Mucosa of rectum (tissue), 2 donors: Measurements from ENCODE around the gene MZB1.

Experiments used
- H3K27ac ChIP-seq, 2 donors: one replicate each; pipeline ENCODE4 v1.7.0; 2013; ENCODE audit warnings: inconsistent platforms in 2 of 2, low read depth in 2 of 2, low read length in 2 of 2
- H3K27me3 ChIP-seq, 2 donors: one replicate each; pipeline ENCODE4 v1.7.0; 2013; ENCODE audit warnings: low read length in 2 of 2; ENCODE audit not compliant: control insufficient read depth in 2 of 2, insufficient read depth in 2 of 2
- H3K36me3 ChIP-seq, 2 donors: one replicate each; pipeline ENCODE4 v1.7.0; 2013; ENCODE audit warnings: low read length in 2 of 2; ENCODE audit not compliant: control insufficient read depth in 2 of 2, insufficient read depth in 2 of 2
- H3K4me1 ChIP-seq, 2 donors: one replicate each; pipeline ENCODE4 v1.7.0; 2013; ENCODE audit warnings: low read length in 2 of 2, mild to moderate bottlenecking in 1 of 2; ENCODE audit not compliant: control insufficient read depth in 2 of 2, insufficient read depth in 2 of 2
- H3K4me3 ChIP-seq, 2 donors: one replicate each; pipeline ENCODE4 v1.7.0; 2013; ENCODE audit warnings: low read length in 2 of 2
- H3K9ac ChIP-seq, 2 donors: one replicate each; pipeline ENCODE4 v1.7.0; 2013; ENCODE audit warnings: low read length in 2 of 2, low read depth in 1 of 2, mild to moderate bottlenecking in 1 of 2
- H3K9me3 ChIP-seq, 2 donors: one replicate each; pipeline ENCODE4 v1.7.0; 2013; ENCODE audit warnings: low read length in 2 of 2; ENCODE audit not compliant: control insufficient read depth in 2 of 2
- donor health status: healthy.
- donor health status: Normal muscosa, but diverticular disease.

MZB1 gene

DNA sequence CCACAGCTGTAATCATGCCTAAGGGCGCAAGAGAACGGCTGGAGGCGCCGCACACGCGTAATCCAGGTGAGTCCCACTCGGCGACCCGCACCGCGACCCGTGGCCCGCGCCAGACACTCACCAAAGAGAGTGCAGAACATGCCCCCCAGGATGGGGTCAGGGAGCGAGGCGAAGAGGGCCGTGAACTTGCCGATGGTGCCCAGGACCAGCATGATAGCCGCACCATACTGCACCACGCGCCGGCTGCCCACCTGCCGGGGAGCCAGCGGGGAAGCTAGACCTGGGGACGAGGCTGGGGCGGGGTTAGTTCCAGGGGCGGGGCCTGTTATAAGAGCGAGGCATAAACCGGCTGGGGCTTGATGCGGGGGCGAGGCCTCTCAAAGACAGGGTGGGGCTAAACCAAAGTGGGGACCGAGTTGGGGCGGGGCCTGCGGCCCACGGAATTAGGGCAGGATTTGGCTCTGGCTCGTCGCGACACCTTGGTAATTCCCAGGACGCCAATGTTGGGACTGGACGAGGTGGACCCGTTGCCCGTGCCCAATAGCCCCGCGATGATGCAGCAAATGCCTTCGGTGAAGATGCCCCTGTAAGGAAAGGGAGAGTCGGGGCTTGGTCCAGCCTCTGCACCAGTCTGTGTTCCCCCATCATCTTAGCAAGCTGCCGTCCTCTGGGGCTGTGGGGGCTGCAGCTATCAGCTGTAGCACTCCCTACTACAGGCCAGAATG lies 11.4 kb downstream of the MZB1 start:
- H3K4me1 ChIP-seq: peaks cover 21 to 22% of the 10 kb centered on the region in 2 donors
- peaks cover 2 to 3% of the 10 kb centered on the region in 2 donors for H3K36me3 ChIP-seq
- H3K27me3 ChIP-seq: no peaks in the 10 kb centered on the region
- H3K4me3 ChIP-seq: no peak overlapping the region
- no peak overlapping the region for H3K27ac ChIP-seq
- H3K9ac ChIP-seq: no peak overlapping the region
- no peaks in the 10 kb centered on the region for H3K9me3 ChIP-seq

DNA sequence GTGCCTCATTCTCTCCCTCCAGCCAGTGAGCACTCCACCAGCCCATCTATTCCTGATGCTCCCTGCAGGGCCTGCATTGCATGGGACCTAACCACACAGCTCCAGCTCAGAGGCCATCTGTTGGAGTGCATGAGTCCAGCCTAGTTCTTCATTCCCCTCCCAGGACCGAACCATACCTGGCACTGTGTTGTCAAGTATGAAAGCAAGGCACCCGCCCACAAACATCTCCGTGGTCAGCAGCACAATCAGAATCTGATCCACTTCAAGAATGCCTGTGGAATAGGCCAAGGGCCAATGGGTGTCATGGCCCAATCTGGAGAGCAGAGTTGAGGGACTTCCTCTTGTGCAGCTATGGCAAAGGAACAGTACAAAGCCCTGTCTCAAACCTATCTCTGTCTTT lies 12.5 kb downstream of the MZB1 start:
- Histone ChIP-seq H3K27me3 (no peaks in the 10 kb centered on the region), H3K4me3 (no peak overlapping the region), H3K9ac (no peak overlapping the region), H3K9me3 (no peaks in the 10 kb centered on the region), H3K4me1 (peaks cover 14 to 19% of the 10 kb centered on the region in 2 donors), H3K27ac (no peak overlapping the region), H3K36me3 (peaks cover 2 to 4% of the 10 kb centered on the region in 2 donors)

DNA sequence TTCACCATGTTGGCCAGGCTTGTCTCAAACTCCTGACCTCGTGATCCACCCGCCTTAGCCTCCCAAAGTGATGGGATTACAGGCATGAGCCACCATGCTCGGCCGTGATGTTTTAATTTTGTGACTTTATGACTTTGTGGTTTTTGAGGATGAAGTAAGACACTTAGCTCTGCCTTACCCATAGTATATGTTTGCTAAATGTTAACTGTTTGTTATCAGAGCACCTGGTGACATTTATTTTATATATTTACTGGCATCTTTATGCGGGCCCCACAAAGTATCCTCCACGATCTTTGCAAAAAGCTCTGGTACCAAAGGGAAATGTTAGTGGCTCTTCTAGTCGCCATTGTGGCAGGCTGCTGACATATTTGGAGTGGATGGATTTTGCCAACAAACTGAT lies 13.3 kb downstream of the MZB1 start:
- peaks cover 5 to 11% of the 10 kb centered on the region in 2 donors for H3K36me3 ChIP-seq
- no peak overlapping the region for H3K27ac ChIP-seq
- H3K4me3 ChIP-seq: no peak overlapping the region
- peaks cover 9 to 14% of the 10 kb centered on the region in 2 donors for H3K4me1 ChIP-seq
- H3K9ac ChIP-seq: no peak overlapping the region
- no peaks in the 10 kb centered on the region for H3K9me3 ChIP-seq
- no peaks in the 10 kb centered on the region for H3K27me3 ChIP-seq

DNA sequence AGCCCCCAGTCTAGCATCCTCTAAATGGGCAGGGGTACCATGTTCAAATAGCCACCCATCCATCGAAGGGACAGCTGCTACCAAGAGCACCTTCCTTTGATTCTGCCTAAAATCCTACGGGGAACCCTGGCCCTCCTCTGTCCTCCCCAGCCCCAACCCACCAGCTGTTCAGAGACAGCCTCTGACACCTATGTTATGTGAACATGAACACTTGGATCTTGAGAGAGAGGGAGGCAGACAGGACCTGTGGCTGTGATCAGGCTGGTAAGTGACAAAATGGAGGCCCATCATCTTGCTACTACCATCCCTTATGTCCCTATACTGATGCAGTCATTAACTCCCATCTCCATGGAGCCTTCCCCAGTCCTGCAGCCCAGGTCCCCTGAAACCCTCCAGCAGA lies 14.8 kb downstream of the MZB1 start:
- Histone ChIP-seq H3K27ac (peak overlapping the region; percentile 78 to 82), H3K36me3 (peaks cover 8 to 13% of the 10 kb centered on the region in 2 donors)

DNA sequence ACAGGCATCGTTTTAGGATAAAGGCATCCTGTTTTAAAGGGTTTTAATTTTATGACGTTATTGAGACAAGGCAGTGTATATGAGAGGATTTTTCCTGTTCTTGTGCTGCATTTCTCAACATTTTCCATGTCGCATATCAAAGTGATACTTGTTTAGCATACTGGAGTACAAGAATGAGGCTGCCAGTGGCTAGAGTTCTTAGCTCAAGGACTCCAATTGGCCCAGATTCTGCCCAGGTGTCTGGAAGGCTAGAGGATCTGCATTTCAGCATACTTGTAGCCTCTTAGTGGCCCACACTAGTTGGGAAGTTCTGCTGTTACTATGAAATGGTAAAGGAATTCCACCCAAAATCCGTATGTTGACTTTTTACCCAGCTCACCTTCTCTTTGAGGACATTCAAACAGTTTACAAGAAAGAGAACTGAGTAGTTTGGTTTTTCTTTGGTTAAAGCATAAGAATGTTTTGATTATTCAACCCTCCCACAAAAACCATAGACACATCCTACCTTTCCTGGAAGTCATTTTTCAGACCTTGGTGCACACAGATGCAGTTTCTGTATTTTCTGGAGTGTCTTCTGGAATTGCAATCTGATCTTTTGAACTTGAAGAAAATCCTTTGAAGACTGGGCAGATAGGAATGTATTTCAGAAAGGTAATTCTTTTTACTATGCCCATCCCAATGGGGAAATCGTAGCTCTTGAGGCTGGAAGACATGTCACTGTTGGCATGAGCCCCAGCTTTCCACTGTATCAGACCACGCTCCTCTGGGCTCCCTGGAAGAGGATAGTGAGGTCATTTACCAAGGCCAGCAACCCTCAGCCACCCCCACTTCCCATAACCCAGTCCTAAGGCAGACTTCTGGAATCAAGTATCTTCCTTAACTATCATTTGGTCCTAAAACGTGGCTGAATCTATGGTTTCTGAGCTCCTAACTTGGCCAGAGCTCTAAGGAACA lies 18.0 kb downstream of the MZB1 start:
- no peaks in the 10 kb centered on the region for H3K27me3 ChIP-seq
- H3K4me1 ChIP-seq: peaks cover 9 to 14% of the 10 kb centered on the region in 2 donors
- no peak overlapping the region for H3K4me3 ChIP-seq
- H3K36me3 ChIP-seq: peaks cover 17 to 23% of the 10 kb centered on the region in 2 donors
- H3K9ac ChIP-seq: no peak overlapping the region
- H3K9me3 ChIP-seq: no peaks in the 10 kb centered on the region
- no peak overlapping the region for H3K27ac ChIP-seq

More for the DNA sequence above, 14.8 kb downstream of the MZB1 start:
- no peaks in the 10 kb centered on the region for H3K9me3 ChIP-seq
- no peak overlapping the region for H3K9ac ChIP-seq
- H3K4me3 ChIP-seq: no peak overlapping the region
- peaks cover 9 to 14% of the 10 kb centered on the region in 2 donors for H3K4me1 ChIP-seq
- no peaks in the 10 kb centered on the region for H3K27me3 ChIP-seq

DNA sequence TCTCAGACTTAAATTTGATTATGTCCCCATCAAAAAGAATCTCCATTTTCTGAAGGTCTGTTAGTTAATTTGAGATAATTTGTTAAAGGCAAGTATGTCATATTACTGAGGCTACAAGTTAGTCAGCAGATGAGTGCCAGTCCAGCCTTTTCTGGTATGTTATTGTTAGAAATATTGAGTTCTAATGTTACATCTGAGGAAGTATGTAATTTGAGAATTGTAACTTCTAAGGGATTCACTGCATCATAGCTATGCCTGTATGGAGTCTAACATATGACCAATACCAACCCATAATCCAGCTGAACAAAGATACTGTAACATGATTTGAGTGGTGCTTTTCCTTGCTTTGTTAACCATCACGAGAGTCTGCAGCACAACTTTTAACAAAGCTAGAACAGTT lies 20.5 kb downstream of the MZB1 start:
- H3K9me3 ChIP-seq: no peaks in the 10 kb centered on the region
- no peak overlapping the region for H3K9ac ChIP-seq
- no peaks in the 10 kb centered on the region for H3K27me3 ChIP-seq
- H3K27ac ChIP-seq: no peak overlapping the region
- peaks cover 1 to 9% of the 10 kb centered on the region in 2 donors for H3K4me1 ChIP-seq
- no peak overlapping the region for H3K4me3 ChIP-seq
- H3K36me3 ChIP-seq: peaks cover 32 to 38% of the 10 kb centered on the region in 2 donors

DNA sequence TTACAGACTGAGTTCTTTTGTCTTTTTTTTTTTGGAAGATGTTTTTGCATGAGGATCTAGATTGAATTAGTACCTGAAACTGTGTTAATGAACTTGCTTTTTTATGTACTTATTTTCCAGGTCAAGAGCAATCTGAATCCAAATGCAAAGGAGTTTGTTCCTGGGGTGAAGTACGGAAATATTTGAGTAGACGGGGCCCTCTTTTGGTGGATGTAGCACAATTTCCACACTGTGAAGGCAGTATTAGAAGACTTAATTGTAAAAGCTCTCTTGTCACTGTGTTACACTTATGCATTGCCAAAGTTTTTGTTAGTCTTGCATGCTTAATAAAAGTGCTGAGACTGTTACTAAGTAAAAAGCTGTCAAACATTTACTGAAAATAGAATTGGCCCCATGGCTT lies 21.1 kb downstream of the MZB1 start:
- H3K4me3 ChIP-seq: no peak overlapping the region
- peaks cover 0 to 5% of the 10 kb centered on the region in 2 donors for H3K4me1 ChIP-seq
- peaks cover 37 to 43% of the 10 kb centered on the region in 2 donors for H3K36me3 ChIP-seq
- no peak overlapping the region for H3K9ac ChIP-seq
- H3K27ac ChIP-seq: no peak overlapping the region
- H3K9me3 ChIP-seq: no peaks in the 10 kb centered on the region
- no peaks in the 10 kb centered on the region for H3K27me3 ChIP-seq

DNA sequence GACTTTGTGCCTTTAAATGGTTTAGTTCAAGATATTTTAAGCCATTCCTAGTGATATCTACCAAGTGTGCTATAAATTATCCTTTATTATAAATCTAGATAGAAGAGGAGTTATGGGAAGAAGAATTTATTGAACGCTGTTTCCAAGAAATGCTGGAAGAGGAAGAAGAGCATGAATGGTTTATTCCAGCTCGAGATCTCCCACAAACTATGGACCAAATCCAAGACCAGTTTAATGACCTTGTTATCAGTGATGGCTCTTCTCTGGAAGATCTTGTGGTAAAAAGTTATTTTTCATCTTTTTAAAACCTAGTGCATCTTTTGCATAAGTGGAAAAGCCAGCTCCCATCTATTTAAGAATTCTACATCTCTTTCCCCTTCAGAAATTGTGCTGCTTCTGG lies 25.2 kb downstream of the MZB1 start:
- H3K27ac ChIP-seq: no peak overlapping the region
- no peaks in the 10 kb centered on the region for H3K27me3 ChIP-seq
- no peak overlapping the region for H3K4me3 ChIP-seq
- H3K36me3 ChIP-seq: peaks cover 31 to 32% of the 10 kb centered on the region in 2 donors
- no peaks in the 10 kb centered on the region for H3K4me1 ChIP-seq
- H3K9me3 ChIP-seq: no peaks in the 10 kb centered on the region
- H3K9ac ChIP-seq: no peak overlapping the region

DNA sequence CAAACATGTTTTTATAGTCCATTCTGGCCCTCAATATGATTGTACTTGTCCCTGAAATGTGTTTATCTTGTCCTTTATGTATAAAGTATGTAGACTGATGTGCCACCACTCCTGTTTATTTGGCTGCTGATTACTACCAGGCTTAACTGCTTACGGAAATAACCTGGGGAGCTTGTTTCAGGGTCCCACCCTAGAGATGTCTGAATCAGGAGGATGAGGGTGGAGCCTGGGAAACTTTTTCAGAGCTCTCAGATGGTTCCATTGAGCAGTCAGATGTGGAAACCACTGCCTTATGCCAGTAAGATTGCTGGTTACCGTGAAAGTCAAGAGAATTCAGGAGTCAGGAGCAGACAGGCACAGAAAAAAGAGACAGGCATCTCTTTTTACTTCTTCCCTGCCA lies 25.8 kb downstream of the MZB1 start:
- no peaks in the 10 kb centered on the region for H3K27me3 ChIP-seq
- H3K9me3 ChIP-seq: no peaks in the 10 kb centered on the region
- no peak overlapping the region for H3K27ac ChIP-seq
- no peaks in the 10 kb centered on the region for H3K4me1 ChIP-seq
- peaks cover 28 to 32% of the 10 kb centered on the region in 2 donors for H3K36me3 ChIP-seq
- no peak overlapping the region for H3K4me3 ChIP-seq
- H3K9ac ChIP-seq: no peak overlapping the region

DNA sequence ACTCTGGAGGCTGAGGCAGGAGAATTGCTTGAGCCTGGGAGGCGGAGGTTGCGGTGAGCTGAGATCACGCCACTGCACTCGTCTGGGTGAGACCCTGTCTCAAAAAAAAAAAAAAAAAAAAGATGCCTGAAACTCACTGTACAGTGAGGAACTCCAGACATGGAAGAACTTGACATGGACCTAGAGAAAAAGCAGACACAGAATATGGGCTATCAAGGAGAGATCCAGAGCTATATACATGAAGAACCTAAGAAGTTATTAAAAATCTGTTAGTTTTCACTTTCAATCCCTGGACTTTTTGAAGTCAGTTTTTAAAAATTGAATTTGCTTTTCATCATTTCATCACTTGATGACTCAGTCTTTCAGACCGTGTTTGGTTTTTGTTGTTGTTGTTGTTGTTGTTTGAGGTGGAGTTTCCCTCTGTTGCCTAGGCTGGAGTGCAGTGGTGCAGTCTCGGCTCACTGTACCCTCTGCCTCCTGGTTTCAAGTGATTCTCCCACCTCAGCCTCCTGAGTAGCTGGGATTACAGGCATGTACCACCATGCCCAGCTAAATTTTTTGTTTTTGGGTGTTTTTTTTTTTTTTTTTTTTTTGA lies 27.8 kb downstream of the MZB1 start:
- Histone ChIP-seq H3K27me3 (no peaks in the 10 kb centered on the region), H3K9me3 (no peaks in the 10 kb centered on the region), H3K4me3 (no peak overlapping the region), H3K27ac (no peak overlapping the region), H3K9ac (no peak overlapping the region), H3K4me1 (no peaks in the 10 kb centered on the region), H3K36me3 (peaks cover 25 to 31% of the 10 kb centered on the region in 2 donors)
